Adrenal gland (tissue), 5 donors: Measurements from ENCODE around the gene PHLDB3.

Experiments
- POLR2A ChIP-seq, 2 donors: fragments of 450-650 bp; IDR thresholded peaks; one replicate each; pipeline ENCODE4 v1.6.1; 2017; ENCODE audit warnings: antibody characterized with exemption in 2 of 2, mild to moderate bottlenecking in 2 of 2, moderate library complexity in 1 of 2
- TF ChIP-seq, protein P1 (sequence below), 6 experiments: fragments of 450-650 bp in 4 of 6; fragments of 200-600 bp in 2 of 6; sonication (generic) in 1 of 6; IDR thresholded peaks; 1 replicate in 5 of 6; 2 replicates in 1 of 6; pipeline versions ENCODE4 v1.5.1 to v1.8.0; 2016 to 2021; ENCODE audit warnings: antibody characterized with exemption in 6 of 6, mild to moderate bottlenecking in 2 of 6, moderate library complexity in 1 of 6
- donor health status: DM: no; HTN: no; CAD: no.

DNA sequence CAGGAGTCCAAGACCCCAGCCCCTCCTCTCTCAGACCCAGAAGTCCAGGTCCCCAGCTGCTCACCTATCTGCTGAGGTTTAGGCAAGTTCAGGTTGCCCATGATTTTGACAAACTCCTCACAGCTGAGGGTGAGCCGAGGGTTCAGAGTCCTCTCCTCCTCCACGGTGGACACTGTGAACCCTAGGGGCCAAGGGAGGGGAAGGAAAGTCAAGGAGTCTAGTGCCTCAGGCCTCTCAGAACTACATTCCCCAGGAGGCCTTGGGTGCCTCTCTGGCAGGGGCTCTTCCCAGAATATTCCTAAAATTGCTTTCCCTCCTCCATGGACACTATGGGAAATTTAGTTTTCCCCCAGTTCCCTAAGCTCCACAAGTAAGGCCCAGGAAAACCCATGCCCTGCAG, 3.3 kb upstream of the PHLDB3 start:
- TF ChIP-seq POLR2A (IDR thresholded peaks at IDR 0.05) = no peak
- TF ChIP-seq, protein P1, sequence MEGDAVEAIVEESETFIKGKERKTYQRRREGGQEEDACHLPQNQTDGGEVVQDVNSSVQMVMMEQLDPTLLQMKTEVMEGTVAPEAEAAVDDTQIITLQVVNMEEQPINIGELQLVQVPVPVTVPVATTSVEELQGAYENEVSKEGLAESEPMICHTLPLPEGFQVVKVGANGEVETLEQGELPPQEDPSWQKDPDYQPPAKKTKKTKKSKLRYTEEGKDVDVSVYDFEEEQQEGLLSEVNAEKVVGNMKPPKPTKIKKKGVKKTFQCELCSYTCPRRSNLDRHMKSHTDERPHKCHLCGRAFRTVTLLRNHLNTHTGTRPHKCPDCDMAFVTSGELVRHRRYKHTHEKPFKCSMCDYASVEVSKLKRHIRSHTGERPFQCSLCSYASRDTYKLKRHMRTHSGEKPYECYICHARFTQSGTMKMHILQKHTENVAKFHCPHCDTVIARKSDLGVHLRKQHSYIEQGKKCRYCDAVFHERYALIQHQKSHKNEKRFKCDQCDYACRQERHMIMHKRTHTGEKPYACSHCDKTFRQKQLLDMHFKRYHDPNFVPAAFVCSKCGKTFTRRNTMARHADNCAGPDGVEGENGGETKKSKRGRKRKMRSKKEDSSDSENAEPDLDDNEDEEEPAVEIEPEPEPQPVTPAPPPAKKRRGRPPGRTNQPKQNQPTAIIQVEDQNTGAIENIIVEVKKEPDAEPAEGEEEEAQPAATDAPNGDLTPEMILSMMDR (IDR thresholded peaks at IDR 0.05) = no peak
